GM12878 (cell line): Measurements from ENCODE around the gene FANCD2. TPM values are rescaled to one million over a fixed set of nuclear protein-coding genes. Genes with fewer than 3 reads are reported as not detected.

Experiments used
- ATAC-seq: fragments of 200-7000 bp; cut with Tn5 transposase; 3 replicates; pipeline ENCODE4 v1.9.1; 2020; ENCODE audit warnings: mild to moderate bottlenecking, moderate library complexity
- BruUV-seq: library from RNA; stranded (reverse); fragments of 400-500 nt; replicated peaks from 2 replicates; lab custom pipeline; 2021; lab: Mats Ljungman, UMichigan
- CTCF ChIA-PET: fragments of 300-600 bp; sonication (Branson Sonifier 250); formaldehyde crosslinking; extraction: SDS; loops from one replicate; lab custom pipeline; 2021; ENCODE audit warnings: inconsistent platforms; lab: Yijun Ruan, JAX
- POLR2A ChIA-PET: fragments of 350-600 bp; formaldehyde crosslinking; extraction: SDS; loops from one replicate; lab custom pipeline; 2021; ENCODE audit warnings: inconsistent platforms; lab: Charles Lee
- RAD21 ChIA-PET: fragments of 300-600 bp; sonication (Branson Sonifier 250); formaldehyde crosslinking; loops from one replicate; lab custom pipeline; 2023; ENCODE audit warnings: antibody characterized with exemption; ENCODE audit not compliant: unreplicated experiment; lab: Charles Lee
- SMC1A ChIA-PET: fragments of 300-600 bp; sonication (Branson Sonifier 250); formaldehyde crosslinking; loops from one replicate; lab custom pipeline; 2023; ENCODE audit not compliant: unreplicated experiment, uncharacterized antibody; lab: Charles Lee
- DNase-seq: peaks from one replicate; pipeline ENCODE4 v3.0.0-alpha.2; 2011; ENCODE audit warnings: low read depth, low spot score
- FAIRE-seq: peaks from 3 replicates; lab custom pipeline; 2011; peaks lifted over from hg19 to GRCh38; lab: Jason Lieb, UNC
- H2AFZ ChIP-seq: 2 replicates; pipeline ENCODE4 v1.6.0; 2011; ENCODE audit warnings: low read depth, low read length, control low read depth; ENCODE audit not compliant: control insufficient read depth
- H3K27ac ChIP-seq: 2 replicates; pipeline ENCODE4 v1.5.1; 2011; ENCODE audit warnings: control low read depth; ENCODE audit not compliant: control insufficient read depth, insufficient read depth
- H3K27me3 ChIP-seq, 2 experiments: replicated peaks in 1 of 2; 2 replicates each; pipeline versions ENCODE4 v1.6.0 to v1.6.1; 2011; ENCODE audit warnings: low read length in 1 of 2; ENCODE audit not compliant: control insufficient read depth in 2 of 2, insufficient read depth in 2 of 2
- H3K36me3 ChIP-seq, 2 experiments: 2 replicates each; pipeline ENCODE4 v1.5.1; 2011; ENCODE audit warnings: low read length in 1 of 2; ENCODE audit not compliant: control insufficient read depth in 2 of 2, insufficient read depth in 2 of 2
- H3K4me1 ChIP-seq: 2 replicates; pipeline ENCODE4 v1.6.1; 2011; ENCODE audit warnings: mild to moderate bottlenecking, low read length, moderate library complexity, mixed read lengths; ENCODE audit not compliant: control insufficient read depth, insufficient read depth
- H3K4me2 ChIP-seq: 2 replicates; pipeline ENCODE4 v1.6.0; 2011; ENCODE audit warnings: control low read depth; ENCODE audit not compliant: control insufficient read depth, insufficient read depth
- H3K4me3 ChIP-seq: fragments of 200-600 bp; sonication (generic); 2 replicates; pipeline ENCODE4 v1.5.1; 2016
- H3K79me2 ChIP-seq: 2 replicates; pipeline ENCODE4 v1.6.0; 2011; ENCODE audit warnings: low read length; ENCODE audit not compliant: control insufficient read depth, insufficient read depth
- H3K9ac ChIP-seq: 2 replicates; pipeline ENCODE4 v1.8.0; 2011; ENCODE audit warnings: low read length, control low read depth, mixed read lengths; ENCODE audit not compliant: control insufficient read depth, insufficient read depth
- H3K9me3 ChIP-seq: replicated peaks from 3 replicates; pipeline ENCODE4 v1.5.1; 2011; ENCODE audit warnings: mild to moderate bottlenecking, low read length; ENCODE audit not compliant: control insufficient read depth, insufficient read depth
- H4K20me1 ChIP-seq: 2 replicates; pipeline ENCODE4 v1.6.0; 2011; ENCODE audit not compliant: control insufficient read depth, insufficient read depth
- BACH1 ChIP-seq: fragments of 450-650 bp; IDR thresholded peaks from 2 replicates; pipeline ENCODE4 v1.6.1; 2017; ENCODE audit warnings: mild to moderate bottlenecking, borderline replicate concordance
- CTCF ChIP-seq, 3 experiments: IDR thresholded peaks in 2 of 3; conservative IDR thresholded peaks in 1 of 3; 2 replicates each; pipeline ENCODE4 v1.5.1; 2011; ENCODE audit warnings: low read depth in 3 of 3, low read length in 3 of 3, mild to moderate bottlenecking in 3 of 3, control low read depth in 2 of 3, moderate library complexity in 2 of 3, inconsistent platforms in 1 of 3, mixed read lengths in 1 of 3; ENCODE audit not compliant: control insufficient read depth in 2 of 3, insufficient read depth in 1 of 3; ENCODE audit errors: extremely low read depth in 1 of 3
- NFXL1 ChIP-seq: fragments of 450-650 bp; IDR thresholded peaks from 2 replicates; pipeline ENCODE4 v1.6.1; 2017; ENCODE audit warnings: antibody characterized with exemption, mild to moderate bottlenecking, borderline replicate concordance
- WGBS: methylation state at CpG from one replicate; pipeline ENCODE4 v1.1.6; 2016; ENCODE audit warnings: low lambda C conversion rate; ENCODE audit not compliant: insufficient replicate concordance, insufficient coverage; ENCODE audit errors: missing lambda C conversion rate; 5-methylcytosine and 5-hydroxymethylcytosine counted together
- in situ Hi-C: fragments of 300-500 bp; cut with MboI; formaldehyde crosslinking; loops from 9 replicates; pipeline ENCODE4 v1.14.3; 2018; ENCODE audit warnings: mixed read lengths
- intact Hi-C: fragments of 100-400 bp; cut with micrococcal nuclease; formaldehyde crosslinking; loops from one replicate; pipeline ENCODE4 v1.14.2; 2022; ENCODE audit not compliant: unreplicated experiment
- polyA plus RNA-seq, 11 experiments: library from polyadenylated mRNA; depleted of rRNA in 4 of 11; unstranded in 6 of 11; stranded (reverse) in 5 of 11; fragments of >200 nt; fragmentation: Nextera tagmentation in 4 of 11; fragmentation: Illumina TruSeq in 1 of 11; extraction: Ambion mirVana in 4 of 11; extraction: Trizol in 1 of 11; gene quantifications; 1 replicate in 1 of 11; 2 replicates in 10 of 11; pipeline versions ENCODE4 v1.2.1 to v1.2.3, GENCODE V29; 2011 to 2016; ENCODE audit warnings: inconsistent platforms in 2 of 11, missing spikeins in 2 of 11, low read depth in 1 of 11
- total RNA-seq, 4 experiments: library from RNA; depleted of rRNA in 3 of 4; stranded (reverse); fragments of >200 nt in 3 of 4; fragmentation: Illumina TruSeq in 1 of 4; extraction: Trizol in 1 of 4; gene quantifications; 2 replicates each; pipeline versions ENCODE4 v1.2.1 to v1.2.3, GENCODE V29; 2013 to 2021

Gene FANCD2
- total and polyA plus RNA-seq, 10 of the 15 experiments (the other 5 are each of a cell fraction or from before 2014, with no cell fraction given), result 37.9 to 72.8 (median 56.2) TPM

GRCh38 chr3:9976721-9977709, 49.2 kb upstream of the FANCD2 start:
- Histone ChIP-seq H3K9me3 (no peaks in the 10 kb centered on the region), H3K9ac (no peak overlapping the region)

More at GRCh38 chr3:9976721-9977709, 49.2 kb upstream of the FANCD2 start:
- WGBS, result 68% methylated on average over 7 of the region's 7 CpGs
- TF ChIP-seq CTCF (IDR thresholded peaks at IDR 0.05 in 2 of 3, conservative IDR thresholded peaks at IDR 0.05 in 1 of 3; ENCODE audit: control insufficient read depth in 2 of 3, extremely low read depth in 1 of 3, insufficient read depth in 1 of 3, low read depth in 3 of 3, low read length in 3 of 3), result no peak
- peak; percentile 80; the same call in 1 of the 2 replicates for TF ChIP-seq BACH1
- no peak for TF ChIP-seq NFXL1
- H3K4me1 ChIP-seq, result no peaks in the 10 kb centered on the region
- ATAC-seq (peak; percentile 60), DNase-seq (no peak), FAIRE-seq (no peak)
- no TSS peak for BruUV-seq
- H3K79me2 ChIP-seq, result no peaks in the 10 kb centered on the region; the same call in 1 of the 2 replicates
- H2AFZ ChIP-seq, result no peak overlapping the region
- H4K20me1 ChIP-seq, result no peaks in the 10 kb centered on the region
- intact Hi-C loops, result no loop called here
- POLR2A ChIA-PET, result interaction anchor here (0.6 to 1.3 kb wide), 2 partner anchors 13 to 23 kb away, joined by 3 read pairs; no protein-coding TSS in a partner anchor
- H3K27ac ChIP-seq, result no peak overlapping the region; the same call in 1 of the 2 replicates
- H3K27me3 ChIP-seq, result no peaks in the 10 kb centered on the region
- in situ Hi-C loops, result no loop called here
- SMC1A ChIA-PET, result interaction anchor here (1.2 to 1.5 kb wide), 2 partner anchors 11 to 43 kb away, joined by 6 to 10 read pairs; partner anchors contain the start of gene CRELD1
- CTCF ChIA-PET, result interaction anchor here (0.7 to 1.1 kb wide), 5 partner anchors 9 to 187 kb away, joined by 3 read pairs; partner anchors contain the start of gene EMC3
- RAD21 ChIA-PET, result interaction anchor here (1.3 kb wide), 1 partner anchor 10 kb away, joined by 4 read pairs; the partner anchor contains the start of gene EMC3
- no peak overlapping the region for H3K4me2 ChIP-seq
- H3K36me3 ChIP-seq, result peaks cover 0 to 13% of the 10 kb centered on the region in 2 experiments; a peak in 3 of 4 replicates
- no peak overlapping the region for H3K4me3 ChIP-seq
